ENCODE data around the gene ZNF521. TPM values are rescaled to one million over a fixed set of nuclear protein-coding genes. Genes with fewer than 3 reads are reported as not detected.

The ZNF521 gene
- total RNA-seq, 4 donors from 2014 or later = 28.2 to 67.3 (median 53.1) TPM

GRCh38 chr18:25335676-25336075 is 16.3 kb downstream of the ZNF521 start:
- no peak overlapping the region for H3K27ac ChIP-seq
- no peaks in the 10 kb centered on the region for H3K27me3 ChIP-seq
- H3K9me3 ChIP-seq = no peaks in the 10 kb centered on the region
- intact Hi-C loops (cut with DNase I) = no loop called here
- no peak for DNase-seq
- no peak for TF ChIP-seq POLR2A (IDR thresholded peaks at IDR 0.05)
- TF ChIP-seq, protein P1, sequence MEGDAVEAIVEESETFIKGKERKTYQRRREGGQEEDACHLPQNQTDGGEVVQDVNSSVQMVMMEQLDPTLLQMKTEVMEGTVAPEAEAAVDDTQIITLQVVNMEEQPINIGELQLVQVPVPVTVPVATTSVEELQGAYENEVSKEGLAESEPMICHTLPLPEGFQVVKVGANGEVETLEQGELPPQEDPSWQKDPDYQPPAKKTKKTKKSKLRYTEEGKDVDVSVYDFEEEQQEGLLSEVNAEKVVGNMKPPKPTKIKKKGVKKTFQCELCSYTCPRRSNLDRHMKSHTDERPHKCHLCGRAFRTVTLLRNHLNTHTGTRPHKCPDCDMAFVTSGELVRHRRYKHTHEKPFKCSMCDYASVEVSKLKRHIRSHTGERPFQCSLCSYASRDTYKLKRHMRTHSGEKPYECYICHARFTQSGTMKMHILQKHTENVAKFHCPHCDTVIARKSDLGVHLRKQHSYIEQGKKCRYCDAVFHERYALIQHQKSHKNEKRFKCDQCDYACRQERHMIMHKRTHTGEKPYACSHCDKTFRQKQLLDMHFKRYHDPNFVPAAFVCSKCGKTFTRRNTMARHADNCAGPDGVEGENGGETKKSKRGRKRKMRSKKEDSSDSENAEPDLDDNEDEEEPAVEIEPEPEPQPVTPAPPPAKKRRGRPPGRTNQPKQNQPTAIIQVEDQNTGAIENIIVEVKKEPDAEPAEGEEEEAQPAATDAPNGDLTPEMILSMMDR (IDR thresholded peaks at IDR 0.05) = no peak
- peaks cover 0 to 9% of the 10 kb centered on the region in 2 donors for H3K4me1 ChIP-seq
- 92 to 93% methylated on average over 6 of the region's 6 CpGs for WGBS, 2 donors
- no peak overlapping the region for H3K4me3 ChIP-seq (replicated peaks in 1 of 3)
- H3K36me3 ChIP-seq = no peaks in the 10 kb centered on the region

DNA sequence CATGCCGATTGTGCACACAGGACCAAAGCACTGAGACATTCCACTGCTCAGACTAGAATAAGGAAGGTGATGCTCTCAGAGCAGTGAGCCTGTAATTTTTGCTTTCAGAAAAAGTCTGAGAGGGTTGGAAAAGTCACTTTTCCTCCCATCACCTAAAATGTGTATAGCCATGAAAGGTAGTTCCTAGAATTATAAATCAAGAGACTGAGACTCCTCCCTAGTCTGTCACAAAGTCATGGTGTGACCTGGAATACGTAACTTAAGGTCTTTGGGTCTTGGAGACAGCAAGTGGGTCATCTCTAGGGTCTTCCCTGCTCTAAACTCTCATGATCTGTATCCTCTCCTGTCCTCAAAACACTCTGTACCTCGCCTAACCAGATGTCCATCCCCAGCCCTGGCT is 16.9 kb downstream of the ZNF521 start:
- no peaks in the 10 kb centered on the region for H3K9me3 ChIP-seq
- WGBS, 2 donors = 90 to 96% methylated on average over 3 of the region's 3 CpGs
- no peaks in the 10 kb centered on the region for H3K27me3 ChIP-seq
- no peak for TF ChIP-seq POLR2A (IDR thresholded peaks at IDR 0.05)
- TF ChIP-seq, protein P1 (IDR thresholded peaks at IDR 0.05) = no peak
- no peak overlapping the region for H3K27ac ChIP-seq
- no peak for DNase-seq
- H3K4me1 ChIP-seq = peaks cover 0 to 12% of the 10 kb centered on the region in 2 donors
- intact Hi-C loops (cut with DNase I) = no loop called here
- no peak overlapping the region for H3K4me3 ChIP-seq (replicated peaks in 1 of 3)
- no peaks in the 10 kb centered on the region for H3K36me3 ChIP-seq

GRCh38 chr18:25334588-25334987 is 17.4 kb downstream of the ZNF521 start:
- Histone ChIP-seq H3K27me3 (no peaks in the 10 kb centered on the region), H3K9me3 (no peaks in the 10 kb centered on the region), H3K36me3 (no peaks in the 10 kb centered on the region), H3K27ac (no peak overlapping the region), H3K4me1 (peaks cover 0 to 12% of the 10 kb centered on the region in 2 donors), H3K4me3 (replicated peaks in 1 of 3) (no peak overlapping the region)
- DNase-seq = no peak
- 83 to 97% methylated on average over 2 of the region's 2 CpGs for WGBS, 2 donors
- TF ChIP-seq, protein P1 (IDR thresholded peaks at IDR 0.05) = no peak
- TF ChIP-seq POLR2A (IDR thresholded peaks at IDR 0.05) = no peak
- intact Hi-C loops (cut with DNase I) = no loop called here

GRCh38 chr18:25332002-25332401 is 20.0 kb downstream of the ZNF521 start:
- peaks cover 2 to 12% of the 10 kb centered on the region in 2 donors for H3K4me1 ChIP-seq
- H3K36me3 ChIP-seq = no peaks in the 10 kb centered on the region
- no peaks in the 10 kb centered on the region for H3K27me3 ChIP-seq
- TF ChIP-seq, protein P1 (IDR thresholded peaks at IDR 0.05) = no peak
- no peak for TF ChIP-seq POLR2A (IDR thresholded peaks at IDR 0.05)
- H3K4me3 ChIP-seq (replicated peaks in 1 of 3) = no peak overlapping the region
- H3K27ac ChIP-seq = no peak overlapping the region
- H3K9me3 ChIP-seq = no peaks in the 10 kb centered on the region
- DNase-seq = no peak
- intact Hi-C loops (cut with DNase I) = no loop called here

GRCh38 chr18:25329783-25330182 is 22.2 kb downstream of the ZNF521 start:
- H3K4me3 ChIP-seq (replicated peaks in 1 of 3) = no peak overlapping the region
- no peak overlapping the region for H3K27ac ChIP-seq
- TF ChIP-seq, protein P1 (IDR thresholded peaks at IDR 0.05) = no peak
- TF ChIP-seq POLR2A (IDR thresholded peaks at IDR 0.05) = no peak
- intact Hi-C loops (cut with DNase I) = no loop called here
- 57 to 62% methylated on average over 1 of the region's 1 CpG for WGBS, 2 donors
- no peaks in the 10 kb centered on the region for H3K27me3 ChIP-seq
- H3K4me1 ChIP-seq = peaks cover 11 to 13% of the 10 kb centered on the region in 2 donors
- H3K9me3 ChIP-seq = no peaks in the 10 kb centered on the region
- no peak for DNase-seq
- no peaks in the 10 kb centered on the region for H3K36me3 ChIP-seq

Measured in thyroid gland (tissue), 4 donors.